Fibroblast of skin of right quadriceps (primary cell): ENCODE data around the gene NDRG2.

Experiments
- DNase-seq: peaks from one replicate; pipeline ENCODE4 v3.0.0-alpha.2; 2013

The NDRG2 gene

DNA sequence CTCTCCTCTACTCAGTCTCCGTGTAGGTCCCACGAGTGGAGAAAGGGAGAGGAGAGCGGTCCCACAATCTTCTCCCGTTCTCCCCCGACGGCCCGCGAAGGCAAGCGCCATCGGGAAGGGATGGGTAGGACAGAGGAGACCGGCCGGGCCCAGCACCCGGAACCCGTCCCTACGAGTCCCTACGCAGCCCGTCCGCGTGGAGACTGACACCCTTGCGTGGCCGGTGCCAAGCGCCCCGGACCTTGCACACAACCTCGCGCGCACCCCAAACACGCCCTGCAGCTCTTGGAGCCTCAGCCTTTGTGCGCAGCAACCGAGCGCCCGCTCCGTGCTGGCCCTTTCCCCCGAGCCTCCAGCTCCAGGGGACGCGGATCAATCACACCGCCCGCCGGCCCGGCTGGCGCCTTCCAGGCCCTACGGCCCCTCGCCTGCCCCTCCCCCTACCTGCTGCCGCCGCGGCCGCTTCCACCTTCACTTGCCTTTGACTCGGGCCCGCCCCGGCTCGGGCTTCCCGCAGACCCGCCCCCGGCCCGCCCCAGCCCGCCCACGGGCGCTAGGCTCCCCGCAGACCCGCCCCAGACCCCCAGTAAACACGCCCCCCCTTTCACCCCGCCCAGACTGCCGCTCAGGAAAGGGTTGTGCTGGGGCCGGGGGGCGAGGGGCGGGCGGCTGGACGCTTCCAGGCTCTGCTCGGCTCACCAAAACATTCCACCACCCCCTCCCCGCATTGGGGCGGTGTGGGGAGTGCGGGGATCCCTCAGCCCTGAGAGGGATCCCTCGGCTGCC, at the start of gene NDRG2:
Gene NDRG2 (minus strand): TSS at position 477 of the 786 bp plus-strand sequence. CDS start 1,746 bp downstream, outside the sequence.
- peak; percentile 34 for DNase-seq

DNA sequence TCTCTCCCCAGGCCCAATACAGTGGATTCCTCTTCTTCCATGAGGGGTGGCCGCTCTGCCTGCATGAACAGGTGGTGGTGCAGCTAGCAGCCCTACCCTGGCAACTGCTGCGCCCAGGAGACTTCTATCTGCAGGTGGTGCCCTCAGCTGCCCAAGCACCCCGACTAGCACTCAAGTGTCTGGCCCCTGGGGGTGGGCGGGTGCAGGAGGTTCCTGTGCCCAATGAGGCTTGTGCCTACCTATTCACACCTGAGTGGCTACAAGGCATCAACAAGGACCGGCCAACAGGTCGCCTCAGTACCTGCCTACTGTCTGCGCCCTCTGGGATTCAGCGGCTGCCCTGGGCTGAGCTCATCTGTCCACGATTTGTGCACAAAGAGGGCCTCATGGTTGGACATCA, 49.1 kb upstream of the NDRG2 start:
- DNase-seq: no peak

DNA sequence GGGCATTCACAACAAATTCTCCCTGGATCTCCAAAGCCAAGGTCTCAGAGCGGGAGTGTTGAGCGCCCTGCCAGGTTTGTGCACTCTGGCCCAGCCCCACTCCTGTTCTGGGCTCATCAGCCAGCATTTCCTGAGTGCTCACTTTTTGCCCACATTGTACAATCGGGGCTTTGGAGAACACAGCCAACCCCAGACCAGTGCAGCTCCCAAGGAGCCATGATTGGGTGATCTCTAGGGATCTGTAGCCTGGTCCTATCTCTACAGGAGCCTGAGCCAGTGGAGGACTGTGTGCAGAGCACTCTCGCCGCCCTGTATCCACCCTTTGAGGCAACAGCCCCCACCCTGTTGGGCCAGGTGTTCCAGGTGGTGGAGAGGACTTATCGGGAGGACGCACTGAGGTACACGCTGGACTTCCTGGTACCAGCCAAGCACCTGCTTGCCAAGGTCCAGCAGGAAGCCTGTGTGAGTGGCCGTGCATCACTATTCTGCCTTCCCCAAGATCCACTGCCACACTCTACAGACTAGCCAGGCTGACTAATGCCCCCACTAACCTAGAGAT, 48.0 kb upstream of the NDRG2 start:
- DNase-seq: no peak

DNA sequence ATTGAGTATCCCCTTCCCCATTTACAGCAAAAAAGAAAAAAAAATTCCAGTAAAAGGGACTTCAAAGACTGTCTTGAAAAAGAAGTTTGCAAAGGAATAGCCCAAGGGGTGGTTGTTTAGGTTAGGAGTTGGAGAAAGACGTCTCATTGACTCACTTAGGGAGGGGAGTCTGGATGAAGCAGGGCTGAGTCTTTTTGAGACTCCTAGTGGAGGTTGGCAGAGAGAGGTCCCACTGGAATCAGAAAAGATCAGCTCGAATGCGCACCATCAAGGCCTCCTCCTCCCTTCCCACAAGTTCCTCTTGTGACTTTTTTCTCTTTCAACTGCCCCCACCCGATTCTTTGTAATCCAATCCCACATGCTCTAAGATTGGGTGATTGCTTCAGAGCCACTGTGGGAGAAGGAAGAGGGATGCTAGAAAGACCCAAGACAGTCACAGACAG, 47.2 kb upstream of the NDRG2 start:
- DNase-seq: peak; percentile 86

DNA sequence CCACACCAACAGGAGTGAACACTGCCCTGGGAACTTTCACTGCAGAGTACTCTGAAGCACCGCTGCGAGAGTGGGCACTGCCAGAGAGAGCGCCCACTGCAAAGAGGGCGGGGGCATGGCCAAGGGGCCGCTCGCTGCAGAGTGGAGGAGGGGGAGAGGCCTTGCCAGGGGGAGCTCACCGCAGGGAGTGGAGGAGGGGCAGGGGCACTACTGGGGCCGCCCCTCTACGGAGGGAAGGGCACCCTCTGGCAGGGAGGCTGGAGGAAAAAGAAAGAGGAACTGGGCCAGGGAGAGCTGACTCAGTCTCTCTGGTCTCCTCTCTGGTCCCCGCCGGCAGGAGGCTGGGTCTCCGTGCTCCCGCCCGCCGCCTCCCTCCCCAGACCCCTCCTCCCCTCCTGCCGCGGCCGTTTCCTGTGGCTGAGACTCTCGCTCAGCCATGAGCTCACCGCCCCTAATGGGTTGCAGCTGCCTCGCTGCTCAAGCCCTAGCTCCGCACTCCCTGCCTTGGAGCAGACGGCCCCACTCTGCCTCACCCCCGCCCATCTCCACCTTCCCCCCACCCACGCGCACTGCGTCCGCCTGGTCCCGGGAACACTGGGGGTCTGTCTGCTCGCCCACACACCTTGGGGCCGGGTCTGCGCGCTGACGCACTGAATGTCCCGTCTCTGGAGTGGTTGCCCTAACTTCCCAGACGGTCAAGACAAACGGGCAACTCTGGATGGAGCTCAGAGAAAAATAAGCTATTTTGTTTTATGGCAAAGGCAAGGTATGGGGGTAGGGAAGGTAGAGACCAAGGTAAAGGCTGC, 46.6 kb upstream of the NDRG2 start:
- peak; percentile 97 for DNase-seq

DNA sequence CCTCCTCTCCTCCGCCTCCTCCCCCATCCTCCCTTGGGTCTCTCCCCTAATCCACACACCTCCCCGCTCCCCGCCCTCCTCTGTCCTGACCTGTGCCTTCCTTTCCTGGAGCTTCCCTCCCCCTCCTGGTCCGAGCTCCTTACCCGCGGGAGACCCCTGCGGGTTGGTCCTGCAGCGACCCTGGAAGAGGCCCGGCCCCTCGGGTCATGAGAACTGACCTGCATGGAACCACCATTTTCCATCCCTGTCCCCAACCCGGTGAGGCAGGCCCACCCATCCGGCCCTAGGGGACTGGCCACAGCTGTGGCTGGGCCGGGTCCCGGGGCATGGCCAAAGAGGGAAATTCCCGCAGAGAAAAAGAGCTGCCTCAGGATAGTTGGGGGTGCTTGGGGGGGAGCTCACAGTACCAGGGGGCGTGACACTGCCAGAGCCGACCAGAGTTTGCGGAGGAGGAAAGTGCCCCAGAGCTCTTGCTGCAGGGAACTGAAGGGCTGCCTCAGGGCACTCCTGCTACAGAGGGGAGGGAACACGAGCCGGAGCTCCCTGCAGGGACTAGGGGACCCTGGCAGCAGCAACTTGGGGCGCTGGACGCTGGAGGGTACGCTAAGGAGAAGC, 45.9 kb upstream of the NDRG2 start:
- peak; percentile 42 for DNase-seq

GRCh38 chr14:21070083-21070609, 45.3 kb upstream of the NDRG2 start, which contains the start of gene ARHGEF40:
TSS of gene ARHGEF40 (plus strand) at chr14:21070304. CDS start at chr14:21070397, 93 bp downstream.
- DNase-seq: peak; percentile 55

DNA sequence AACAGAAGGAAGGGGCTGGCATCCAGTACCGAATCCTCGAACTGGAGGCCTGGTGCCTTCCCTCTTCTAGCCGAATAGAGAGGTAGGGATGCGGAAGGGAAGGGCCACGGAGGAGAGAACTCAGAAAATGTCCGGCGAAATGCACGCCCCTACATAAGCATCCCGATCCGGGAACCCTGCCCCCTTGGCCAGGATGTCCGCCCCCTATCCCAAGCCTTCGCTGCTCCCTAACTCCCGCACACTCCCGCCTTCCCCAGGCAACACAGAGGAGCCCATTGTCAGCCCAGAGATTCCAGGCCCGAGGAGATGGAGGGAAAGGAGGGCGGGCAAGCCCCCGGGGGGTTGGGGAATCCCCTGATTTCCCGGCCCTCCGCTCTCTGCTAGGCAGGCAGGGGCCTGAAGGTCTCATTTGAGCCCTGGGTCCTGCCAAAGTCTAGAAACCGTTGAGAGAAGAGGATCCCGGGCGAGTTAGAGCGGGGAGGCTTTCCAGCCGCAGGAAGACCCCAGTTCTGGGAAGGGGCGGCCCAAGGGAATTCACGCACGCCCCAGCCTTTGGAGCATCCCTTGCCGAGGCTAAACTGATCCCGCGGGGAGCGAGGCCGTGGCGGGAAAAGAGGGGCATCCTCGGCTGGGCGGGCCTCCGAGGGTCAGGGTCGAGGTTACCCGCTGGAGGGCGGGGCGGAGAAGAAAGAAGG, 44.7 kb upstream of the NDRG2 start:
- DNase-seq: peak; percentile 50

DNA sequence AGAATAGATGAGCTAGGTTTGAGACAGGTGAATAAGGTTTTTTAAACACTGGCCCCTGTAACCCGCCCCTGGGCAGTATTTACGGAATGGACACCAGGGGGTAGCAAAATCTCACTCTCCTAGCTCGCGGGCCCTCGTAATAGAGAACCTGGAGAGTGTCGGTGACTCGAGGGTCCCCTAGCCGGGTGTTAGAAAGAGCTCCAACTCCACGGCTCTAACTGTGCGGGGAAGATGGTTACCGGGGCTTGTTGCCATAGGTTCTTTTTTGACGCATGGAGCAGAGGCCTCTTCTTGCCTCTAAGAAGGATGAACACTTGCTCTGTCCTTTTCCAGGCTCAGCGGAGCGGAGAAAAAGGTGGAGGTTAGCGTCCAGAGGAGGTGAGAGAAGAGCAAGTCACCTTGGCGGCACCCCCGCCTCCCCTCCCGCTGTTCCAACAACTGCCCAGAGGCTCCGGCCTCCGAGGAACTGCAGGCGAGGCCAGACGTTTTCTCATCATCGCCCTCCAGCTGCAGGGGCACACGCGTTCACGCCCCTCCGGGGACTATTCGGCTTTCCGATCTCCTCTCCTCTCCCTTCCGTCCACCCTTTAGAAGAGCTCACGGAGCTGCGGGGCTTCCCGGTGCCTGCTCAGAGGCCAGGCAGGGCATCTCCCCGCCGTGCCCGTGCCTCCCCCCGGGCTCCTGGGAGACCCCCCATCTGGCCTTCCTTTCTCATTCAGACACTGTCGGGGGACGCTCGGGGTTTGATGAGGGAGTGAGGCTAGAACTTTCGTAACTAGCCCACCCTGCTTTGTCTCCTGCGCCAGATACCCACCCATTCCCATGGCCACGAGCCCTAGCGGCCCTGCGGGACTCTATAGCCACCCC, 43.9 kb upstream of the NDRG2 start:
- DNase-seq: peak; percentile 73

DNA sequence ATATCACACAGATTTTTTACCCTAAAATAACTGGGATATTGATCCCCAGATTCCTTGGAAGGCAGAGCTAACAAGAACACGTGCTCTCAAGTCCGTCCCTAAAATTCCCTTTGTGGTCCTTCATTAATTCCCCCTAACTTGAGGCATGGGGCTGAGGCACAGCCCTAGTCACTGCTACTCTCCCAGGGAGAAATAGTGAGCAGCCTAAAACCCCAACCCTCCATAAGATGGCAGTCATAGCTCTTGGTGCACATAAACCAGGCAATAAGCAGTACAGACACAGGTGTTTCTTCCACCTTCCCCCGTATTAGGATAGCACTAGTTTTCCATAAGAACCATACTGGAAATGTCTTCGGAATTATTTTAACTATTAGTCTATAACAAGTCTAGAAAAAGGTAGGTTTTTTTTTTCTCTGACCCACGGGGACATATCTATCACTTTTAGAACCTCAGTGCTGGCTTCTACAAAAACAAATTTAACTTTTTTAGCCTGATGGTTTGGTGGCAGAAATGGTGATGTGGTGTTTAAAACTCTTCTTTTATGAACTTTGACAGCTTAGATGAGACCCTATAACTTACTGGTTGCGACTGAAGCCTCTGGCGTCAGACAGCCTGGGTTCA, 42.1 kb upstream of the NDRG2 start:
- no peak for DNase-seq

GRCh38 chr14:21063479-21063878, 38.6 kb upstream of the NDRG2 start:
- DNase-seq: peak; percentile 90

DNA sequence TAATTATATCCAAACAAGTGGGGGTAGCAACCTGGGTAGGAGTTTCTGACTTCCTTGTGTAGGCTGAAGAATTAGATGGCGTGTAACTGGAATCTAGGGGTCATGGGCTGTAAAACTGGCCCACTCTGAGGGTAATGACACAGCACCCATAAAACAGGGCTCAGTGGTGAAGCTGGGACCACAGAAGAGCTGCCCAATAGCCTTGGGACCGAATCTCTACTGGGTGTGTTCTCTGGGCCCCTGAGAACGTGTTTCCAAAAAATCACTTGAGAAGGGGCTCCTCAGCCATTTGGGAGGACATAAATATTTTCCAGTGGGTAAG, 36.4 kb upstream of the NDRG2 start:
- DNase-seq: no peak

- DNase-seq: no peak
These were observed 35.9 kb upstream of the NDRG2 start for GRCh38 chr14:21060614-21061346.

DNA sequence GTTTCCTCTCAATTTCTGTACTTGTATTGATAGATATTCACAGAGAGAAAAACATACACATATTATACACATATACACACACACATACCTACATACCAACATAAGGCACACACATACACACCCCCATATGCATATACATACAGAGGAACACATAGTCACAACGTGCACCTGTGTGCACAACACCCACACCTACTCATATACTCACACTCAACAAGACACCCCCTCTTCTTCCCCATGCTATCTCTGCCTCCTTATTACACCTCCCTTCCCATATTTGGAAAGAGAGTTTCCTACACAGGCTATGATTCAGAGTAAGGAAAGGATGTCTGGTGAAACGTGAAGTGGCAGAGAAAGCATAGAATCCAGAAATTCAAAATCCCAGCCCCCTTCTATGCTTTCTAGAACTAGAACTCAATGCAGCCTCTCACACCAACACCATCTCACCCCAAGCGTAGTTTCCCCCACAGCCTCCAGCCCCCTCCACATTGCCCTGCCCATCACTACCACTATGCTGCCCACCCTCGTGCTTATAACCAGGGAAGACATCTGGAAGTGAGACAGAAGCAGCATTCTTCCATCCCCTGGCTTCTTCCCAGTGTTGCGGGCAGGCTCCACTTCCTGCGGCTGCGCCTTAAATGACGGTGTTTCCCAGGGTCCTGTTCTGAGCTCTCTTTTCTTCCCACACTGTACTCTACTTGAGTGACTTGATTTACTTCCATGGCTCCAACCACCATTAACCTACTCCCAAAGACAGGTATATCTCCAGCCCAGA, 35.2 kb upstream of the NDRG2 start:
- peak; percentile 26 for DNase-seq

GRCh38 chr14:21058903-21059302, 34.0 kb upstream of the NDRG2 start:
- DNase-seq: no peak

DNA sequence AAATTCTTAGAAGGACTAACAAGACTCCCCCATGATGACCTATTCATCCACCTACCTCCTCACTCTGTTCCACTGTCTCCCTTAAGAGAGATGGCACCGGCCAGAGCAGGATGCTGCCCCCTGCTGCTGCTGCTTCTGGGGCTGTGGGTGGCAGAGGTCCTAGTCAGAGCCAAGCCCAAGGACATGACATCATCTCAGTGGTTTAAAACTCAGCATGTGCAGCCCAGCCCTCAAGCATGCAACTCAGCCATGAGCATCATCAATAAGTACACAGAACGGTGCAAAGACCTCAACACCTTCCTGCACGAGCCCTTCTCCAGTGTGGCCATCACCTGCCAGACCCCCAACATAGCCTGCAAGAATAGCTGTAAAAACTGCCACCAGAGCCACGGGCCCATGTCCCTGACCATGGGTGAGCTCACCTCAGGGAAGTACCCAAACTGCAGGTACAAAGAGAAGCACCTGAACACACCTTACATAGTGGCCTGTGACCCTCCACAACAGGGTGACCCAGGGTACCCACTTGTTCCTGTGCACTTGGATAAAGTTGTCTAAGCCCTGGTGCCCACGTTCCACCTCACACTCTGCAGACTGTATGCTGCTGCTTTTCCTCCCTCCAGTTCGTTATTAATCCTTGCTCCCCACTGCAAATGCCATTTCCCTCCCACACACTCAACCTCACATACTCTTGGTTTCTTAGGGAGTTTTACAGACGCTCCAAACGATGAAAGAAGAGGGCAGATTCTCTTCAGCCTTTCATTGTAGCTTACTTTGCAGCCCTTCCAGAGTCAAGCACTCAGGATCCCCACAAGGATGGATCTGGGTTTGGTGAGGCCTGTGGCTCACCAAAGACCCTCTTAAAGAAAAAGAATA, 33.2 kb upstream of the NDRG2 start, which contains the start of gene RNASE8:
Gene RNASE8 (plus strand): TSS at position 20 of the 873 bp plus-strand sequence. CDS start 71 bp downstream, at position 91.
- no peak for DNase-seq

GRCh38 chr14:21056520-21057163, 31.8 kb upstream of the NDRG2 start:
- peak; percentile 73 for DNase-seq
